Duodenal mucosa (tissue), 2 donors: Measurements from ENCODE around the gene BIRC5.
"Not testable (repeated sequence)": the region's sequence is repeated elsewhere in the genome, so short reads cannot be mapped to it uniquely, and the experiment has no call there.

ENCODE experiments used
- H3K27ac ChIP-seq: one replicate; pipeline ENCODE4 v1.7.0; 2013; ENCODE audit warnings: low read depth, low read length
- H3K27me3 ChIP-seq, 2 donors: one replicate each; pipeline ENCODE4 v1.7.0; 2013; ENCODE audit warnings: low read length in 2 of 2, control low read depth in 1 of 2; ENCODE audit not compliant: insufficient read depth in 2 of 2, control insufficient read depth in 1 of 2
- H3K36me3 ChIP-seq, 2 donors: one replicate each; pipeline ENCODE4 v1.7.0; 2013; ENCODE audit warnings: low read length in 2 of 2, control low read depth in 1 of 2; ENCODE audit not compliant: insufficient read depth in 2 of 2, control insufficient read depth in 1 of 2
- H3K4me1 ChIP-seq, 2 donors: one replicate each; pipeline ENCODE4 v1.7.0; 2013; ENCODE audit warnings: low read length in 2 of 2, control low read depth in 1 of 2; ENCODE audit not compliant: insufficient read depth in 2 of 2, control insufficient read depth in 1 of 2
- H3K4me3 ChIP-seq, 2 donors: one replicate each; pipeline ENCODE4 v1.7.0; 2013; ENCODE audit warnings: low read length in 2 of 2, low read depth in 1 of 2
- H3K9ac ChIP-seq, 2 donors: one replicate each; pipeline ENCODE4 v1.7.0; 2013; ENCODE audit warnings: low read length in 2 of 2, low read depth in 1 of 2
- H3K9me3 ChIP-seq, 2 donors: one replicate each; pipeline ENCODE4 v1.7.0; 2013; ENCODE audit warnings: low read length in 2 of 2, control low read depth in 1 of 2; ENCODE audit not compliant: control insufficient read depth in 1 of 2

BIRC5 gene

GRCh38 chr17:78249818-78250806 is 36.1 kb downstream of the BIRC5 start:
- Histone ChIP-seq H3K36me3 (no peaks in the 10 kb centered on the region), H3K4me3 (no peak overlapping the region), H3K27ac (no peak overlapping the region), H3K9me3 (no peaks in the 10 kb centered on the region), H3K4me1 (peaks cover 15 to 35% of the 10 kb centered on the region in 2 donors), H3K9ac (no peak overlapping the region), H3K27me3 (no peaks in the 10 kb centered on the region)

GRCh38 chr17:78250891-78251772 is 37.1 kb downstream of the BIRC5 start:
- Histone ChIP-seq H3K27ac (no peak overlapping the region), H3K9me3 (no peaks in the 10 kb centered on the region), H3K4me1 (peaks cover 15 to 35% of the 10 kb centered on the region in 2 donors), H3K36me3 (no peaks in the 10 kb centered on the region), H3K27me3 (no peaks in the 10 kb centered on the region), H3K9ac (peak overlapping the region in 1 of 2 donors; percentile 54), H3K4me3 (peak overlapping the region in 1 of 2 donors; percentile 32)

- H3K9me3 ChIP-seq: no peaks in the 10 kb centered on the region
- H3K4me3 ChIP-seq: no peak overlapping the region
- peak overlapping the region in 1 of 2 donors; percentile 54 for H3K9ac ChIP-seq
- H3K27ac ChIP-seq: no peak overlapping the region
- no peaks in the 10 kb centered on the region for H3K36me3 ChIP-seq
- peaks cover 15 to 35% of the 10 kb centered on the region in 2 donors for H3K4me1 ChIP-seq
- no peaks in the 10 kb centered on the region for H3K27me3 ChIP-seq
These were observed 37.7 kb downstream of the BIRC5 start for GRCh38 chr17:78251773-78252103.

GRCh38 chr17:78252111-78252634 is 38.1 kb downstream of the BIRC5 start:
- no peak overlapping the region for H3K27ac ChIP-seq
- peaks cover 15 to 35% of the 10 kb centered on the region in 2 donors for H3K4me1 ChIP-seq
- no peaks in the 10 kb centered on the region for H3K27me3 ChIP-seq
- no peak overlapping the region for H3K4me3 ChIP-seq
- no peaks in the 10 kb centered on the region for H3K36me3 ChIP-seq
- no peak overlapping the region for H3K9ac ChIP-seq
- H3K9me3 ChIP-seq: no peaks in the 10 kb centered on the region

- Histone ChIP-seq H3K27ac (no peak overlapping the region), H3K4me3 (no peak overlapping the region), H3K4me1 (peaks cover 17 to 42% of the 10 kb centered on the region in 2 donors), H3K9ac (no peak overlapping the region), H3K36me3 (no peaks in the 10 kb centered on the region), H3K27me3 (no peaks in the 10 kb centered on the region), H3K9me3 (no peaks in the 10 kb centered on the region)
These were observed 38.9 kb downstream of the BIRC5 start for GRCh38 chr17:78252701-78253635.

- not testable (repeated sequence) for H3K27me3 ChIP-seq, H3K9me3 ChIP-seq, H3K27ac ChIP-seq, H3K36me3 ChIP-seq
- Histone ChIP-seq H3K4me1 (peaks cover 22 to 48% of the 10 kb centered on the region in 2 donors), H3K4me3 (peak overlapping the region; percentile 82 to 88), H3K9ac (peak overlapping the region; percentile 91 to 96)
These were observed 39.5 kb downstream of the BIRC5 start for GRCh38 chr17:78253636-78253945.

GRCh38 chr17:78253946-78254672 is 40.1 kb downstream of the BIRC5 start:
- Histone ChIP-seq H3K4me1 (peaks cover 22 to 51% of the 10 kb centered on the region in 2 donors), H3K4me3 (peak overlapping the region; percentile 82 to 88), H3K9me3 (no peaks in the 10 kb centered on the region), H3K9ac (peak overlapping the region; percentile 91 to 96), H3K27me3 (no peaks in the 10 kb centered on the region), H3K27ac (peak overlapping the region; percentile 75), H3K36me3 (no peaks in the 10 kb centered on the region)

- Histone ChIP-seq H3K27ac (no peak overlapping the region), H3K36me3 (no peaks in the 10 kb centered on the region), H3K4me1 (peaks cover 22 to 51% of the 10 kb centered on the region in 2 donors), H3K9me3 (no peaks in the 10 kb centered on the region), H3K27me3 (no peaks in the 10 kb centered on the region), H3K4me3 (no peak overlapping the region), H3K9ac (no peak overlapping the region)
These were observed 41.1 kb downstream of the BIRC5 start for GRCh38 chr17:78255029-78255656.
